Measurements from ENCODE around the gene FUBP3.

The FUBP3 gene

GRCh38 chr9:130607640-130608420, 28.5 kb downstream of the FUBP3 start:
- DNase-seq, result peak; percentile 72

- DNase-seq, result no peak
Observed at GRCh38 chr9:130608554-130609134, 29.3 kb downstream of the FUBP3 start.

DNA sequence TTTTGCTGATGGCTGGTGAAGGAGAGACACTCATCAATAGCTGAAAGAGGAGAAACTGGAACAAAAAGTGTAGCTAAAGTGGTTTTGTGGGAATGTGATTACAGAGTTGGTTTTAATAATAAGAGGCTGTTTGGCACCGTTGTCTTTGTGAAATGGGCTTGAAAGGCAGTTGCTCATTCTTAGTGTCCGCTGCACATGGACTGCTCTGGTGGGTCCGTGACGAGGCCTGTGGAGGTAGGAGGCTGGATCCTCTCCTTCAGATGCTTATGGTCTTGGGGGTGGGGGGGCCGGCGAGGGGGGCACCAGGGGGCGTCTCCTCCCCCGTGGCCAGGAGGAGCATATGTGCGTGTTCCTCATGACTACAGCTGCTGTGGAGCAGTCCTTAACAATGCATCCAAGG, 29.8 kb downstream of the FUBP3 start:
- DNase-seq, result no peak

GRCh38 chr9:130610862-130611707, 31.7 kb downstream of the FUBP3 start:
- DNase-seq, result no peak

- DNase-seq, result no peak
Observed at GRCh38 chr9:130616451-130616850, 37.1 kb downstream of the FUBP3 start.

DNA sequence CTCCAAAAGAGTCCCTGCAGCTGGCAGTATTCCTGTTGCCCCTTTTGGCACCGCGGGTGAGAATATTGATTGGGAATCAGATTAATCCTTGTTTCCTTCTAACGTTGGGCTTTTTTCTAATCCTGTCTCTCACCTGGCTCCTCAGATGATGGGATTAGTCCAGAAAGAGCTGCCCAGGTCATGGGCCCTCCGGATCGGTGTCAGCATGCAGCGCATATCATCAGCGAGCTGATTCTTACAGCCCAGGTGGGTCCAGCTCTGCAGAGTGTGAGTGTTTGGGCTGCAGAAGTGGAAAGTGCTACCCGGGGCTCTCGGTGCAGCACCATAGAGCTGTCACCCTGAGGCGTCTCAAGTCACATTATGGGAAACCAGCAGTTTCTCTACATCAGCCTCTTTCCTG, 44.1 kb downstream of the FUBP3 start:
- DNase-seq, result no peak

GRCh38 chr9:130624154-130624553, 44.8 kb downstream of the FUBP3 start:
- DNase-seq, result no peak

GRCh38 chr9:130626249-130626996, 47.0 kb downstream of the FUBP3 start:
- no peak for DNase-seq

GRCh38 chr9:130627051-130627450, 47.7 kb downstream of the FUBP3 start:
- no peak for DNase-seq

GRCh38 chr9:130627896-130628792, 48.8 kb downstream of the FUBP3 start:
- no peak for DNase-seq

DNA sequence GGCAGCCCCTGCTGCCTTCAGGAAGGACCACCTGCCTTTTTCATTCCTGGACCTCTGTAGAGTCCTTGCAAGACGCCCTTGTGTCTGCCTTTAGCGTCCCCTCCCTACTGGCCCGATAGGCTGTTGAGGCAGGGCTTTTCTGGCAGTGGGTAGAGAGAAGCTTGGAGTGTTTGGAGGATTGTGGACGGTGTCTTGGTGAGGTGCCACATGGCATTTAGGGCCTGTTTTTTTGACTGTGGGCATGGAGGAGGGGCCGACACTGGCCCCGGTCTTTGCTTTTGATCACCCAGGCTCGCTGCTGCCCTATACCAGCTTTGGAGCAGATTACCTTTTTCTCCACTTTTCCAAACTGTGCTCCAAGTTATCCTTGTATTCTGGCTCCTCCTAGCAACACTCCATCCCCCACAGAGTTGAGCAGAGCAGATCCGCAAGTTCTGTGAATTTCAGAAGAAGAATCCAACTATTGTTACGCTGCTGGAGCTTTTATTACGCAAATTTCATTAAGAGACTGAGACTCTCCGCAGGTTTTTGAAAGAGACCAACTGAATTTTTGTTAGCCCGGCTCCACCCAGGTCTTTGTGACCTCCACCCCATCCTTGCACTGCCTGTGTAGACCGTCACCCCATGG, 50.2 kb downstream of the FUBP3 start:
- DNase-seq, result no peak

DNA sequence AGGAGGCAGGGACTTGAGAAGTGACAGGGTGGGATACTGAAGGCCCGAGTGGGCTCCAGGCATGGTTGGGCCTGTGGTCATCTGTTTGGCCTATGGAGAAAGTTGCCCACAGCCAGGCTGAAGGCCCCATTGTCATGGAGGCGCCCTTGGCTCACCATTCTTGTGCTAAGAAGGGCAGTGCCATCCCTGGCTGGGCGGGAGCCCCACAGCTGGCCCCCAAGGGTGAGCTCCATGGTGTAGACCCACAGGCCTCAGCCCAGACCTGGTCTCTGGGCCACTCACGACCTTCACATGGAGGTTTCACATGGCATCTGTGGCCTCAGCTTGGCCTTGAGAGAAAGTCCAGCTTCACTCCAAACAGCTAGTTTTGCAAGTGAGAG, 50.7 kb downstream of the FUBP3 start:
- no peak for DNase-seq

GRCh38 chr9:130630506-130631330, 51.3 kb downstream of the FUBP3 start:
- no peak for DNase-seq

DNA sequence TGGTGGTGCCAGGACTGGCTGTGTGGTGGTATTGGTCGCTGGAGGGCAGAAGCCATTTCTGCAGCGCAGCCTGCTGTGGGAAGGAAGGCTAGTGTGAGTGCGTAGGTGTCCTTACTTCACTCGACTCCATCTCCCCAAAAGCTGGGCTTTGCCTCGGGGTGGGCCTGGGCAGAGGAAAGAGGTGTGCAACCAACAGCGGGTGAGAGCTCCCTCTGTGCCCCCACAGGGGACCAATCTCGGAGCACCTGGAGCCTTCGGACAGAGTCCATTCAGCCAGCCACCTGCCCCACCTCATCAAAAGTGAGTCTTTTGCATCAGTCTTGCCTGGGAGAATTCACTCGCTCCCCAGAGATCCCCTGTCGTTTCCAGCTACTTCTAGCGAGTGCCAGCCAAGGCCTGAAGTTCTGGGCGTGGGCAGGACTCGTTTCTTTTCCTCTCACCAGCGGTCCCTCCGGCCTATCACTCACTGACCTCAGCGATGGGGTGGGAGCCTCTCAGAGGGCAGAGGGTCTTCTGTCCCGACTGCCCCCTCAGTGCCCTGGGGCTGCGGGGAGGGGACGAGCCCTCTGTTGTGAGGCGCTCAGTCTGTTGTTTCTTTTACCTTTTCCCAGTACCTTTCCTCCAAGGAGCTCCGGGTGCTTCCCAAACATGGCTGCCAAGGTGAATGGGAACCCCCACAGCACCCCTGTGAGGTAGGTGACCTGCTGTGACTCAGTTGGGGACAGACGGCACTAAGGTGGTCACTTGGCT, 52.1 kb downstream of the FUBP3 start:
- no peak for DNase-seq

DNA sequence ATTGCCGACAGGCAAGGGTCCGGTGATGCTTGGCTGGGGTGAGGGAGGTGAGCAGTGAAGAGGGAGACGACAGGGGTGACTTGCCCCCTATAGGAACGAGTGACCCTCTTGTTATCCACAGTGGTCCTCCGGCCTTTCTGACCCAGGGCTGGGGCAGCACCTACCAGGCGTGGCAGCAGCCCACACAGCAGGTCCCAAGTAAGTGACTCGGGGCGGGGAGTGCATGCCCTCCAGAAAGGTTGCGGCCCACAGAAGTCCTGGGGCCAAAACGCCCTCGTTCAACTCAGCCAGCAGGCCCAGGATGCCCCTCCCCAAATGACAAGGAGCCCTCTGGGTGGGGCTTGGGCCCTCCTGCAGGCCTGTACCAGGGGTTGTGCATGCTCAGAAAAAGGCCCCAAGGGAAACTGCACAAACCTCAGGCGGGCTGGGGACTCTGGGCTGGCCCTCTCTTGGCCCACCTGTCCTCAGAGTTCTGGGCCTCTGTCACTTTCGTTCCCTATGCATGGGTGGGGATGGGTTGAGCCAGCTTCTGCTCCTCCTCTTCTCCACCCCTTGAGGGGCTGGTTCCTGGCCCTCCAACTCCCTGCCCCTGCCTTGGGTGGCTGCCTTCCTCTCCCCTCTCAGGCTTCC, 52.8 kb downstream of the FUBP3 start:
- no peak for DNase-seq

GRCh38 chr9:130632841-130633240, 53.5 kb downstream of the FUBP3 start:
- no peak for DNase-seq

DNA sequence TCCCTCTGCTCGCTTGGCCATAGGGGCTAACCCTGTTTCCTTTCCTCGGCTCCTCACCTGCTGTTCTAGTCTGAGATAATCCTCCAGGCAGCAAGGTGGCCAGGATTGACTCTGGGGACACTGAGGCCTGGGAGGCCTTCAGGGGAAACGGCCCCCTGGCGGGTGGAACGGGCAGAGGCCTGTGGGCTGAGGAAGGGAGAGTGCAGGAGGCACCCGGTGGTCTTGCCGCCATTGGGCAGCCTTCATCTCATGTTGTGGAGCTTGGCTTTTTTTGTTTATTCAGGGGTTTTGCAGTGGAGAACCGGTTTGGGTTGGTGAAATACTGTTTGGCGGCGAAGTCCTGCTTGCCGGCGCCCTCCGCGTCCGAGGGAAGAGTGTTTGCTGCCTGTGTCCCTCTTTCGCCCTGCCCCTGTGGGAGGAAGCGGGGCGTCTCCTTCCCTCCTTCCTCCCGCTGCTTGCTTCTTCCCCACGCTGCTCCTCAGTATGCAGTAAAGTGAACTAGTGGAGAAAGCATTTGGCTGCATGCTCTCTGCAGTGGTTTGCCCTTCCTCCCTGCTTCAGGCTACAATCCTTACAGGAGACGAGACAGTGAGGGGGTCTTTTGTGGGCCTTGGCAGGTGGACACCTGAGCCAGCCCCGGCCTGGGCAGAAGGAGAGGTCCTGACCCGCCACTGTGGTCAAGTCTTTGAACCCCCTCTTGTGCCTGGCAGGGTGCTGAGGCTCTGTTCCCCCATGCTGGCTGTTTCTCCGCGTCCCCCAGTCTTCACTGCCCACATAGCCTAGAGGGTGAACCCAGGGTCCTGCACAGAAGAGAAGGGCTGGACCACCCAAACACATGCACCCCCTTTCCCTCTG, 54.2 kb downstream of the FUBP3 start:
- DNase-seq, result no peak

GRCh38 chr9:130634191-130634768, 54.9 kb downstream of the FUBP3 start:
- DNase-seq, result no peak

All from NCI-H226 (cell line).